Ureter (tissue), 1 donor: Measurements from ENCODE around the gene SLC29A1. TPM values are rescaled to one million over a fixed set of nuclear protein-coding genes. Genes with fewer than 3 reads are reported as not detected.

Experiments
- DNase-seq: peaks from one replicate; pipeline ENCODE4 v3.0.0-alpha.2; 2020; ENCODE audit warnings: low spot score
- total RNA-seq: library from RNA; stranded (reverse); gene quantifications from one replicate; pipeline ENCODE4 v1.2.4, GENCODE V29; 2023
- donor health status: DM: yes; HTN: yes; CAD: no.

Gene SLC29A1
- total RNA-seq, 1 donor from 2014 or later = 58.1 TPM

DNA sequence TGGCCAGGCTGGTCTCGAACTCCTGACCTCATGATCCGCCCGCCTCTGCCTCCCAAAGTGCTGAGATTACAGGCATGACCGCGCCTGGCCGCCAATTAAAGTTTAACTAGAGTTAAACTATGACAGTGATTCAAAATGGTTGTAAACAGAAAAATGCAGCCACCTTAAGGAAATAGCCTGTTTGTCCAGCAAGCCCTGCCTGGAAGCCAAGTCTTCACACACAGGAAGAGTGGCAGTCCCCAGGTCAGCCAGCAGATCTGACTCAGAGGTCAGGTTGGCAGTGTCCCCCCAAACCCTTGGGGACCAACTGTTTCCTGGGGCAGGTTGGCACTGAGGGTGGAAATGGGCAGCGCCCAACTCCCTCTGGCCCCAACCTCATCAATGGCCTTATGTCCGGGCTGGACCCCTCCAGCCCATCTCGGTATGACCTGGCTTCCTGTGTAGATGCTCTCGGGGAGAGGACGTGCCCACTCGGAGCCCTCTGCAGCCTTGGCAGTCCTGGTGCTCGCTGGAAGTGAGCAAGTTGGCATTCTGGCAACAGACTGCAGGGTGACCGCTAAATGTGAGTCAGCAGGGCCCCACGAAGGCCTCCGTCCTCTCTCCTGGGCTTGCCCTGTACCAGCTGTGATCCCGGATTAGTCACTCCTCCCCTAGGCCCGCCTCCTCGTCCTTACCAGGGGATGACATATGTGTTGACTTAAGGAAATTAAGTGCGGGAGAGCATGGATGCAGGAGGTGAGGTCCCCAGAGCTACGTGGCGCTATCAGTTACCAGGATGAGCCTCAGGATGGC, 13.8 kb downstream of the SLC29A1 start:
- DNase-seq = peak; percentile 96

DNA sequence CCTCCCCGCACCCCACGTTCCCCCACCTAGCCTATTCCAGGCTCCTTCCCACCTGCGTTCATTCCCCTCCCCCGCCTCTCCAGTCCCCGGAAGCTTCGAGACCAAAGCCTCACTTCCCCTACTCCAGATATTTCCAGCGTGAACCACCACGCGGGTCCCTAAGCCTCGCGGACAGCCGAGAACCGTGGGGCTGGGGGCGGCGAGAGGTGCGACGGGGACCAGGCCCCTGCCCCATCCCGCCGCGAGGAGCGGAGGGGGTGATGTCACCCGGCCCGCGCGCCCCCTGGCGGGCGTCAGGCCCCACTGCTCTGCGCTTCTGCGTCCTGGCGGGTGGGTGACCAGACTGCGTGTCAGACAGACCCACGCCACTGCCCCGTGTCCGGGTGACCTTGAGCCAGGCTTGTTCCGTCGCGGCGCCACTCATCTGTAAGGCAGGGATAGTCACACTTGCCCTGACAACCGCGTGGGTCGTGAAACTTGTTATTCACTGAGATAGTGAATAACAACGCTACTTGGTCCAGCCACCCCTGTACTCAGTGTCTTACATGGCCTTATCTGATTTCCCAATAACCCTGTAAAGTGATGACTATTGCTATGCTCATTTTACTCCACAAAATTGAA, 14.5 kb downstream of the SLC29A1 start:
- DNase-seq = peak; percentile 84

DNA sequence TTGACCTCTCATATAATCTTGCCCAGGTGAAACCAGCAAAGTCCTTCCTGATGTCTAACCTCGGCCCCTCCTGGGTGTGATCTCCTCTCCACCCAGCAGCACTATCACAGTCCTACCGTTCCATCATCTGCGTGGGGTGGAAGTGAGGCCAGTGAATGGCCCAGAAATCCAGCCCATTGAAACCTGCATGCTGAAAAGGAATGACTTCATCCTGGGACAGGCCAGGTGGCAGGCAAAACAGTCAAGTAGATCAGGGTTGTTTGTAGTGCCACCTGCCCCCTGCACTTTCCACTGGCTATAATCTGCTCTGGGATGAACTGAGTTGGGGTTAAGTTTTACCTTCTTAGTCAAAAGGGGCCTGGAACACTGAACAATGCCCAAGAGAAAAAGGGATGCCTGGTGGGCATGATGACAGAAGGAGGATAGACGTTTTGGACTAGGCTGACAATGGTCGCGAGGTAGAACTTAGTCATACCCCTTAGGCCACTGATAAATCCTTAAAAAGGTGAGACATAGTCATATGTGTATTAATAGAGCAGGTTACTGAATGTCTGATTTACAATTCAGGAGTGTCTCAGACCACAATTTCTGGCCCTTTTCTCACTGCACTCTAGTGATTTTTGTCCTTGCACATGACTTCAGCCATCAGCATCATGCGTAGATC, 15.4 kb downstream of the SLC29A1 start:
- no peak for DNase-seq

DNA sequence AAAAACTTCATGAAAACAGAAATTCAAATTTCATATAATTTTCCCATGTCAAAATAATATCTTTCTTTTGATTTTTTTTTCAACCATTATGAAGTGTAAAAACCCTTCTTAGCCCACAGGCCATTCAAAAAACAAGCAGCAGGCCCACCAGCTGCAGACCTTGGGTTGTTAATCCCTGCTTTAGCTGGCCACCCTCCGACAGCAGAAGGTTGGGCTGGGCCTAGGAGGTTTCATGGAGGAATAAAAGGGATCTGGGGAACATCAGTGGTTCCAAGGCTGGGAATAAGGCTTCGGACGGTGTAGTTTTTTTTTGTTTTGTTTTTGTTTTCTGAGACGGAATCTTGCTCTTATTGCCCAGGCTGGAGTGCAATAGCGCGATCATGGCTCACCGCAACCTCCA, 19.9 kb downstream of the SLC29A1 start:
- DNase-seq = no peak

DNA sequence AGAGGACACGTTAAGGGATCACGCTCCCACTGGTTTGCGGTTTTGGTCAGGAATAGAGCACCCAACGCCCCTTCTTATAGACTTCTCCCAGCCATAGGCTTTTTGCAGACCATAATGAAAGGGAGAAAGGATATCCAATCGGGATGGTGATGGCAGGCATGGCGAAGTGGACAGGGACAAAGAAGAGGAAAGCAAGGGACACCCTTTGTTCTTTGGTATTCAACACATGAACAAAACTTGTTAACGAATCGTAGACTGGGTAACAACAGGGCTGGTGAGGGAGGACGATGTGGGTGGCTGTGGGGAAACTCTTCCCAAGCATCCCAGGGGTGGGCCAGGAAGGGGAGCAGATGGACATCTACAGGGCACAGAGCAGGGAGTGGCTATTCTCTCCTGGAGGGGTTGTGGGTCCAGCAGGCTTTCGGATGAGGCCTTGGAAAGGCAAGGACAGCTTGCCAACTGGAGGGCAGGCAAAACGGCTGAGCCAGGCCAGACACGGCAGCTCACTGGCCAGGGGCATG, 22.1 kb downstream of the SLC29A1 start:
- DNase-seq = no peak

DNA sequence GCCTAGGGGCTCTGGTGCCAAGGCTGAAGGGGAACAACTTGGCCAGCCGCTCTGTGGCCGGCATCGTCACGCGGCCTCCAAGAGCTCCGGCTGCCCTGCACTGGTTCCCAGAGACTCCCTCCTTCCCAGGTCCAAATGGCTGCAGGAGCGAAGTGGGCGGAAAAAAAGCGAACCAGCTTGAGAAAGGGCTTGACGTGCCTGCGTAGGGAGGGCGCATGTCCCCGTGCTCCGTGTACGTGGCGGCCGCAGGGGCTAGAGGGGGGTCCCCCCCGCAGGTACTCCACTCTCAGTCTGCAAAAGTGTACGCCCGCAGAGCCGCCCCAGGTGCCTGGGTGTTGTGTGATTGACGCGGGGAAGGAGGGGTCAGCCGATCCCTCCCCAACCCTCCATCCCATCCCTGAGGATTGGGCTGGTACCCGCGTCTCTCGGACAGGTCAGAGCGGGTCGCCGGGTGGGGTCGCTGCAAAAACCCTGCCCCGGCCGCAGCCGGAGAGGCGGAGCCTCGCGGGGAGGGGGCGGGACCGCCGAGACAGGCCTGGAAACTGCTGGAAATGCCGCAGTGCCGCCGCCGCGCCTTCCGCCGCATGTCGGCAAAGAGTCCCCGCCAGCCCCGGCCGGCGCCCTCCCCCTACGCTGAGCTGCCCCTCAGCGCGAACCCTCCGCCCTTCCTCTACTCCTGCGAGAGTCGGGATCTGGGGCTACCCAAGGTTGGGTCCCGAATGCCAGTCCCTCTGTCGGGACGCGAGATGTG, 22.7 kb downstream of the SLC29A1 start:
- DNase-seq = peak; percentile 92

DNA sequence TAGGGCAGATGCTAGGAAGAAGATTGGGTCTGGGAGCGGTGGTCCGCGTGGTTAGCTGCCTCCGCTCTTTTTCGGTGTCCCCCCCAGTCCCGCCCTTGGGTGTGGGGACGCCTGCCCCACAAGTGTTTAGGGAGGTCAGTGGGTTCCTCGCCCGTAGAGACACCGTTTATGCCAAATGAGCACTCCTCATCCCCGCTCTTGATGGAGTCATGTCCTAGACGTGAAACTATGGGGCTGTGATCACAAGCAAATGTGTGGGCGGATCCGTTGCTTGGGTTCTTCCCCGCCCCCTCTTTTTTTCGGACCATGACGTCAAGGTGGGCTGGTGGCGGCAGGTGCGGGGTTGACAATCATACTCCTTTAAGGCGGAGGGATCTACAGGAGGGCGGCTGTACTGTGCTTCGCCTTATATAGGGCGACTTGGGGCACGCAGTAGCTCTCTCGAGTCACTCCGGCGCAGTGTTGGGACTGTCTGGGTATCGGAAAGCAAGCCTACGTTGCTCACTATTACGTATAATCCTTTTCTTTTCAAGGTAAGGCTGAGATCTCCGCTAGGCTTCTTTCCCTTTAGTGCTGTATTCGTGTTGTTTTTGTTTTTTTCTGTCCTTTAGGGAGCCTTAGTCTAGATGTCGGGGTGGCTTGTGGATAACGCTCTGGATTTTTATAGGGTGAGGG, 23.4 kb downstream of the SLC29A1 start, which contains the start of gene HSP90AB1:
HSP90AB1 (plus strand) TSS at position 439 of the 675 bp plus-strand sequence. CDS start 1,529 bp downstream, outside the sequence.
- DNase-seq = peak; percentile 98

DNA sequence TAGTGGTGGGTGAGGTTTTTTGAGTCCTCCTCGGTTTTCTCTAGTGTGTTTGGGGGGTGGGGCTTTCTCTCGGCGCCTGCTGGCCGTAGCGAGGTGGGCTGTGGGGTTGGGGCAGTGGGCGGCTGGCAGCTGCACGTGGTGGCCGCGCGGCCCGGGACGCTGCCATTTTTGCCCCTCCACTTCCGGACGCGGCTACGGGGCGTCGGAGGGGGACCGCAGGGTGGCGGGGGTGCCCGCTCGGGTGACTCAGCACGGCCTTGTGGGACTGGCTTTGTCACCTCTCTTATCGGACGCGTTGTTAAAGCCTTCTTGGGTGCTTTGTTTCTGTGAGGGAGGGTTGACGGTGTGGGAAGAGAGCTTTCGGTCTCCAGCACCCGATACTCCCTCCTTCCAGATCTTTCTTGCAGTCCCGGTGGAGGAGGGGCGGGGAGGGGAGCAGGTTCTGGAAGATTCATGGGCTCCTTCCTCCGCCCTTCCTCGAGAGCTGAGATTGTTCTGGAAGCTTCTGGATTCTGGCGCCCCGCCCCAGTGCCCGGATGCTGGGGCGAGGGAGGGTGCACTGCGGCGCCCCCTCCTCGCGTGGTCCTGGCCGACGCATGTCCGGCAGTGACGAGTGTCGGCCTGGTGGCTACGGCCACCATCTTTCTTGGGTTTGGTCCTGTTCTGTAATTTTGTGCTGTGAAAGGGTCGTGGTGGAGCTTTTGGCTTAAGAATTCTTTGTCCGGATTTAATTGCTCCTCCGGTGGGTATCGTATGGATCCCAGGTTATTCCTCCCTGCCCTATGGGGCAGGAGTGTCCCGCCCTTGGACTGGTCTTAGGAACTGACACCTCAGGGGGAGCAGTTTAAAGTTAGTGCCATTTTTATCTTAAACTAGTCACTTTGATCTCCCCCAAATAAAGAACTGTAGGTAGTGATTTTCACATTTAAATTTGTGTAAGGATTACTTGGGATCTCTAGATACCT, 24.2 kb downstream of the SLC29A1 start:
- DNase-seq = peak; percentile 82

DNA sequence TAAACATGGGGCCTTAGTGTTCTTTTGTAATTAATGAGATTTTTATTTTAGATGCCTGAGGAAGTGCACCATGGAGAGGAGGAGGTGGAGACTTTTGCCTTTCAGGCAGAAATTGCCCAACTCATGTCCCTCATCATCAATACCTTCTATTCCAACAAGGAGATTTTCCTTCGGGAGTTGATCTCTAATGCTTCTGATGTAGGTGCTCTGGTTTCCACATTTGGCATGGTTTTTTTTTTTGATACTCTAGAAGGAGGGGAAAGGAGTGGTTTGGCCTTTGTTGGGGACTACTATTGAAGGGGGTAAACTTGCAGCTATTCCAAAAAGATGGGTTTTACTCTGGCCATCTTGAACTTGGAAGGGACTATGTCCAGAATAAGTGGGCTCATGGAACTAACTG, 25.2 kb downstream of the SLC29A1 start:
- no peak for DNase-seq

DNA sequence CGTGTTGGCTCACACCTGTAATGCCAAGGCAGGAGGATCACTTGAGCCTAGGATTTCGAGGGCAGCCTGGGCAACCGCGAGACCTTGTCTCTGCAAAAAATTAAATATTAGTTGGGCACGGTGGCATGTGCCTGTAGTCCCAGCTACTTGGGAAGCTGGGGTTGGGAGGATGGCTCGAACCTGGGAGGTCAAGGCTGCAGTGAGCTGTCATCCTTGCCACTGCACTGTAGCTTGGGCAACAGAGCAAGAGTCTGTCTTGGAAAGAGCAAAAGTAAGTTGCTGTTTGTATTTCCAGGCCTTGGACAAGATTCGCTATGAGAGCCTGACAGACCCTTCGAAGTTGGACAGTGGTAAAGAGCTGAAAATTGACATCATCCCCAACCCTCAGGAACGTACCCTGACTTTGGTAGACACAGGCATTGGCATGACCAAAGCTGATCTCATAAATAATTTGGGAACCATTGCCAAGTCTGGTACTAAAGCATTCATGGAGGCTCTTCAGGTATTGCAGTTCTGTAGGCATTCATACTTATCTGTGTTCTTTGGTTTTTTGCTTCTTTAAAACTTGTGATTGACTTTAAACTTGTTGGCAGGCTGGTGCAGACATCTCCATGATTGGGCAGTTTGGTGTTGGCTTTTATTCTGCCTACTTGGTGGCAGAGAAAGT, 25.8 kb downstream of the SLC29A1 start:
- DNase-seq = no peak

DNA sequence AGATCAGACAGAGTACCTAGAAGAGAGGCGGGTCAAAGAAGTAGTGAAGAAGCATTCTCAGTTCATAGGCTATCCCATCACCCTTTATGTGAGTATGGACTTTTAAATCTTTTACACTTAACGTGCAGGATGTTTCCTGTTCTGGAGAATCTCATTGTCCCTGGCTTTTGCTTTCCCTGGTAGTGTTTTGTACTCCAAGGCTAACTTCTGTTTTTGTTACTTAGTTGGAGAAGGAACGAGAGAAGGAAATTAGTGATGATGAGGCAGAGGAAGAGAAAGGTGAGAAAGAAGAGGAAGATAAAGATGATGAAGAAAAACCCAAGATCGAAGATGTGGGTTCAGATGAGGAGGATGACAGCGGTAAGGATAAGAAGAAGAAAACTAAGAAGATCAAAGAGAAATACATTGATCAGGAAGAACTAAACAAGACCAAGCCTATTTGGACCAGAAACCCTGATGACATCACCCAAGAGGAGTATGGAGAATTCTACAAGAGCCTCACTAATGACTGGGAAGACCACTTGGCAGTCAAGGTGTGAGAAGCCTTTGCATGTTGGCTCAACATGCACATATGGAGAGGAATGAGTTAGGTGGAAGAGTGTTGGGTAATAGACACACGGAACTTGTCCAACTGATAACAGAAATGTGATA, 26.8 kb downstream of the SLC29A1 start:
- no peak for DNase-seq

DNA sequence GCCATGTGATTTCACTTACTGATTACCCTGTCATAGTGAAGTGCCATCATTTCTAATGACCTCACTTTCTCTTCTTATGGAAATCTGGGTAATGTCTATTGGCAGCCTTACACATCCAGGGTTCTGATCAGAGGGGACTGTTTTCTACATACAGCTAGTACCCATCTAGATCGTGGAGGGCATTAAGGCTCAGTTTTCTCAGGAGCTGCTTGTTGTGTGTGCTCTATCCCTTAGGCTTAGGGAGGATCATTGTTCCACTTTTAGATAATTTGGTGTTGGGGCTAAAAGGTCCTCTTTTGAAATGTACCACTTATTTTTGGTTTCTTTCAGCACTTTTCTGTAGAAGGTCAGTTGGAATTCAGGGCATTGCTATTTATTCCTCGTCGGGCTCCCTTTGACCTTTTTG, 27.3 kb downstream of the SLC29A1 start:
- no peak for DNase-seq

DNA sequence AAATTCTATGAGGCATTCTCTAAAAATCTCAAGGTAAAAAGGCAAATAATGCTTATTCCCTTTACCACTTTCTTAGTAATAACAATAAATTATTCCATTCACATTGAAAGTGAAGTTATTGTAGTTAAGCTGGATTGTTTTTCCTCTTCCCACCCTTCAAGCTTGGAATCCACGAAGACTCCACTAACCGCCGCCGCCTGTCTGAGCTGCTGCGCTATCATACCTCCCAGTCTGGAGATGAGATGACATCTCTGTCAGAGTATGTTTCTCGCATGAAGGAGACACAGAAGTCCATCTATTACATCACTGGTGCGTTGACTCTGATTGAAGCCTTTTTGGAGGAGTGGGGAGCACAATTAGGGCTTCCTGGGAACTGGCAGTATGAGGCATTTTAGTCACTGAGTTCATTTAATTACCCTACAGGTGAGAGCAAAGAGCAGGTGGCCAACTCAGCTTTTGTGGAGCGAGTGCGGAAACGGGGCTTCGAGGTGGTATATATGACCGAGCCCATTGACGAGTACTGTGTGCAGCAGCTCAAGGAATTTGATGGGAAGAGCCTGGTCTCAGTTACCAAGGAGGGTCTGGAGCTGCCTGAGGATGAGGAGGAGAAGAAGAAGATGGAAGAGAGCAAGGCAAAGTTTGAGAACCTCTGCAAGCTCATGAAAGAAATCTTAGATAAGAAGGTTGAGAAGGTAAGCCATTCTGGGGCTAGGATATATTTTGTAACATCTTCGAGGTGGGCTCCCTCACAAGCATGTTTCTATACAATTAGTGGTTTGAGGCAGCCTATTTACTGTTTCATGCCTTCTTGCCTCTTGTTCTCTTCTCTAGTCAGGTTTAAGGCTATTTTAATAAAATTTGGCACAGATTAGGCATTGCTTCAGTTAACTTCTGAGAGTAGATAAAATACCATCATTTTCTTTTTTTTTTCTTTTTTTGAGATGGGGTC, 28.5 kb downstream of the SLC29A1 start:
- no peak for DNase-seq

DNA sequence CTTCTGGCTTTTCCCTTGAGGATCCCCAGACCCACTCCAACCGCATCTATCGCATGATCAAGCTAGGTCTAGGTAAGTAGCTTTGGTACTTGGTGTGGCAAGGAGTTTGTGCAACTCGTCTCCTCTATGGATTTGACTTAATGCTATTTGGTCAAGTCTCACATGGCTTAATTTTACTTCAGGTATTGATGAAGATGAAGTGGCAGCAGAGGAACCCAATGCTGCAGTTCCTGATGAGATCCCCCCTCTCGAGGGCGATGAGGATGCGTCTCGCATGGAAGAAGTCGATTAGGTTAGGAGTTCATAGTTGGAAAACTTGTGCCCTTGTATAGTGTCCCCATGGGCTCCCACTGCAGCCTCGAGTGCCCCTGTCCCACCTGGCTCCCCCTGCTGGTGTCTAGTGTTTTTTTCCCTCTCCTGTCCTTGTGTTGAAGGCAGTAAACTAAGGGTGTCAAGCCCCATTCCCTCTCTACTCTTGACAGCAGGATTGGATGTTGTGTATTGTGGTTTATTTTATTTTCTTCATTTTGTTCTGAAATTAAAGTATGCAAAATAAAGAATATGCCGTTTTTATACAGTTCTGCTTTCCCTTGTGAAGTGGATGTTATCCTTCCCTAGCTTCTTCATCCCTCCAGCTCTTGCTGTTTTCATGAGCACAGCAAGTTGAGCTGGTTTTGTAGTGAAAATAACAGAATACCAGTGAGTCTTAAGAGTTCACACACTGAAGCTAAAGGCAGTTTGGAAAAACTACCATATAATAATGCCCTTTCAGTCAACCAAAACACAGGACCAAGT, 30.1 kb downstream of the SLC29A1 start:
- DNase-seq = no peak

DNA sequence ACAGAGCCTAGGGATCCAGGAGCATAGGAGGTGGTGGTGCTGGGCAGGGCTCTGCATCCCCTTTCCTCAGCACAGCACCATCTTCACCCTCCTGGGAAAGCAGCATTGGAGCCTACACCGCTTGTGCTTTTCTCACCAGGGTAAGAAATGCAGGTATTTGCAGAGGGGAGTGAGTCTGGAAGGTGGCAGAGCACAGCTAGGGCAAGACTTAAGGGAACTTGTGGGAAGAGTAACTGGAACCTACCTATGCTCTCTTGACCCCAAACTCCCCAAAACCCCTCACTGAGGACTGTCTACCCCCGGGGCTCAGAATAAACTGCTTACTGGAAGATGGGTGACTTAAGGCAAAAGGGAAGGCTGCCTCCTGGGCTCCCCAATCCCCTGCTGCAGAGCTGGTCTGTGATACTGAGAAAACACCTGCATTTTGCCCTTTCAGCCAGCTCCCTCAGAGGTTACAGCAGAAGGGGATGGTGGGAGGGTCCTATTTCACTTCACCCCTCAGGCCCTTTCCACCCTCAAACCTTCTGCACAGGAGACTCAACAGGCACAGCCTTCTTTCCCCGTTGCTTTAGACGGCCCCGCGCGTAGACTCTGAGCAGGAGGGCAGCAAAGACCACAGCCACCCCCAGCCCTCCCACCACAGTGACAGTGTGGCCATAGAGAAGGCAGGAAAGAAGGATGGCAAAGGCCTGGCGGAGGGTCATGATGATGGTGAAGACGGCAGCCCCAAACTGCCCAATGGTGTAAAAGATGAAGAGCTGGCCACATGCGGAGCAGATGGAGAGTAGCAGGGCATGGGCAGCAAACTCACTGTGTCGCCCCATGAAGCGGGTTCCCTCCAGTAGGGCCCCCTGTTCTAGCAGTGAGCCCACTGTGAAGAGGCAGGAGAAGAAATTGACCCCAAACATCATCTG, 31.1 kb downstream of the SLC29A1 start:
- DNase-seq = no peak
